Sigmoid colon (tissue), 4 donors: ENCODE measurements around the gene SFXN5.

Experiments used
- CTCF ChIP-seq, 4 experiments: fragments of 450-650 bp in 3 of 4; fragments of 200-600 bp in 1 of 4; IDR thresholded peaks; one replicate each; pipeline ENCODE4 v1.5.1; 2016 to 2019; ENCODE audit warnings: antibody characterized with exemption in 4 of 4, mild to moderate bottlenecking in 3 of 4, moderate library complexity in 2 of 4
- POLR2A ChIP-seq, 2 donors: fragments of 450-650 bp; IDR thresholded peaks; one replicate each; pipeline ENCODE4 v1.6.1; 2016; ENCODE audit warnings: antibody characterized with exemption in 2 of 2, mild to moderate bottlenecking in 2 of 2, moderate library complexity in 2 of 2
- POLR2AphosphoS5 ChIP-seq, 4 donors: sonication (generic); formaldehyde crosslinking; IDR thresholded peaks; one replicate each; pipeline ENCODE4 v1.6.1; 2017; ENCODE audit warnings: antibody characterized with exemption in 4 of 4

DNA sequence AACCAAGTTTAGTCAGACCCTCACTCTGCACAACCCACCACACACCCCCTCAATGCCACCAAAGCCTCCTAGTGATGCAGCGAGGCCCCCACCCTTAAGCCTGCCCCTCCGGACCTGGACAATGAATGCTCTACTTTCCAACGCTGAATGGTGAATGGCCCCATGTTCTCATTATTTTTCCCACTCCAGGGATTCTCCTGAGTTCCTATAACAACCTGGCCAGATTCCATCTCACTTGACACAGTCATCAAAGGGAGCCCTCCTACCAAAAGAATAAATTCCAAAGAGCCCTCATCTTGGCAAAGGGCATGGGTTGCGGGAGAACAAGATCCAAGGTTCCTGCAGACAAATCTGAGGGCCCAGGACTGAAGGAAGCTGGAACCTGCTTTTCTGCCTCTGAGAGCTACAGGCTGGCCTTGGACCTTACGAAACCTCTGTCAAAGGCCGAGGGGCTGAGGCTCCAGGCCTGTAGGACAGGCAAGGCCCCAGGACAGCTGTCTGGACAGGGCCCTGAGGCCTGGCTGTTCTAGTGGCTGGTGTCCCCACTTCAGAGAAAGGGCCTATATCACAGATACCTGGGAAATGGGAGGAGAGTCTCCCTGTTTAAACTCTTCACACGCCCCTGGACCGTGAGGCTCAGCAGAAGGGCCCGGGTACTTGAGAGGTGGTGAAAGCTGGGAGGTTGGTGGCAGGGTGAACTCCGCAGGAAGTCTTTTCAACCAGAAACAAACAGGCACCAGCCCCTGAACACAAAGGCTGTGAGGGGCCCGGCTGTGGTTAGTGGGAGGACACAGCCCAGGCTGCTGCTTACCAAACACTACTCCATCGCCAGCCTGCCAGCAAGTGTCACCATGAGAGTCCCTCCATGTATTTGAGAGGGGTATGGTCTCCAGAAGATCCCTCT, 27.3 kb downstream of the SFXN5 start:
- no peak for TF ChIP-seq POLR2AphosphoS5 (IDR thresholded peaks at IDR 0.05)
- TF ChIP-seq CTCF (IDR thresholded peaks at IDR 0.05), result no peak
- no peak for TF ChIP-seq POLR2A (IDR thresholded peaks at IDR 0.05)
